Smooth muscle cell (in vitro differentiated cells): ENCODE data around the gene ATP5F1B. TPM values are rescaled to one million over a fixed set of nuclear protein-coding genes. Genes with fewer than 3 reads are reported as not detected.

Source experiments
- DNase-seq: peaks from one replicate; lab custom pipeline; 2025; ENCODE audit not compliant: unreplicated experiment; lab: John Stamatoyannopoulos, UW
- H2AFZ ChIP-seq: fragments of 200-600 bp; sonication (generic); 2 replicates; pipeline ENCODE4 v1.6.0; 2016; ENCODE audit warnings: antibody characterized with exemption, low read depth, mild to moderate bottlenecking
- H3F3A ChIP-seq: fragments of 200-600 bp; sonication (generic); 2 replicates; pipeline ENCODE4 v1.6.0; 2017; ENCODE audit warnings: antibody characterized with exemption, low read depth
- H3K27ac ChIP-seq: fragments of 200-600 bp; sonication (generic); 2 replicates; pipeline ENCODE4 v1.5.1; 2016; ENCODE audit warnings: low read depth, mild to moderate bottlenecking
- H3K27me3 ChIP-seq: fragments of 200-600 bp; sonication (generic); 2 replicates; pipeline ENCODE4 v1.6.1; 2016; ENCODE audit warnings: low read depth, mild to moderate bottlenecking
- H3K36me3 ChIP-seq: fragments of 200-600 bp; sonication (generic); 2 replicates; pipeline ENCODE4 v1.5.1; 2016; ENCODE audit warnings: low read depth
- H3K4me1 ChIP-seq: fragments of 200-600 bp; sonication (generic); 2 replicates; pipeline ENCODE4 v1.5.1; 2016; ENCODE audit warnings: low read depth
- H3K4me2 ChIP-seq: fragments of 200-600 bp; sonication (generic); 2 replicates; pipeline ENCODE4 v1.6.0; 2016; ENCODE audit warnings: mild to moderate bottlenecking
- H3K4me3 ChIP-seq: fragments of 200-600 bp; sonication (generic); 2 replicates; pipeline ENCODE4 v1.5.1; 2016; ENCODE audit warnings: mild to moderate bottlenecking
- H3K79me2 ChIP-seq: fragments of 200-600 bp; sonication (generic); 2 replicates; pipeline ENCODE4 v1.6.0; 2016; ENCODE audit warnings: low read depth, mild to moderate bottlenecking
- H3K9ac ChIP-seq: fragments of 200-600 bp; sonication (generic); 2 replicates; pipeline ENCODE4 v1.6.0; 2016; ENCODE audit warnings: low read depth
- H3K9me3 ChIP-seq: fragments of 200-600 bp; sonication (generic); replicated peaks from 2 replicates; pipeline ENCODE4 v1.5.1; 2016; ENCODE audit warnings: low read depth
- H4K20me1 ChIP-seq: fragments of 200-600 bp; sonication (generic); 2 replicates; pipeline ENCODE4 v1.6.0; 2016; ENCODE audit warnings: low read depth
- WGBS: methylation state at CpG from one replicate; pipeline ENCODE4 v1.1.7; 2016; ENCODE audit warnings: low lambda C conversion rate; 5-methylcytosine and 5-hydroxymethylcytosine counted together
- polyA plus RNA-seq: library from polyadenylated mRNA; unstranded; fragments of >200 nt; fragmentation: Nextera tagmentation; extraction: Ambion mirVana; gene quantifications from 2 replicates; pipeline ENCODE4 v1.2.1, GENCODE V29; 2016
- total RNA-seq: library from RNA; depleted of rRNA; stranded (reverse); fragments of >200 nt; gene quantifications from 2 replicates; pipeline ENCODE4 v1.2.3, GENCODE V29; 2014
- TF ChIP-seq, protein P1 (sequence below): fragments of 200-600 bp; sonication (generic); IDR thresholded peaks from 2 replicates; pipeline ENCODE4 v1.5.1; 2017; ENCODE audit warnings: borderline replicate concordance, mild to moderate bottlenecking, antibody characterized with exemption; ENCODE audit not compliant: insufficient read depth, poor library complexity, severe bottlenecking

The ATP5F1B gene
- total and polyA plus RNA-seq, 2 experiments from 2014 or later: 489 to 953 TPM

DNA sequence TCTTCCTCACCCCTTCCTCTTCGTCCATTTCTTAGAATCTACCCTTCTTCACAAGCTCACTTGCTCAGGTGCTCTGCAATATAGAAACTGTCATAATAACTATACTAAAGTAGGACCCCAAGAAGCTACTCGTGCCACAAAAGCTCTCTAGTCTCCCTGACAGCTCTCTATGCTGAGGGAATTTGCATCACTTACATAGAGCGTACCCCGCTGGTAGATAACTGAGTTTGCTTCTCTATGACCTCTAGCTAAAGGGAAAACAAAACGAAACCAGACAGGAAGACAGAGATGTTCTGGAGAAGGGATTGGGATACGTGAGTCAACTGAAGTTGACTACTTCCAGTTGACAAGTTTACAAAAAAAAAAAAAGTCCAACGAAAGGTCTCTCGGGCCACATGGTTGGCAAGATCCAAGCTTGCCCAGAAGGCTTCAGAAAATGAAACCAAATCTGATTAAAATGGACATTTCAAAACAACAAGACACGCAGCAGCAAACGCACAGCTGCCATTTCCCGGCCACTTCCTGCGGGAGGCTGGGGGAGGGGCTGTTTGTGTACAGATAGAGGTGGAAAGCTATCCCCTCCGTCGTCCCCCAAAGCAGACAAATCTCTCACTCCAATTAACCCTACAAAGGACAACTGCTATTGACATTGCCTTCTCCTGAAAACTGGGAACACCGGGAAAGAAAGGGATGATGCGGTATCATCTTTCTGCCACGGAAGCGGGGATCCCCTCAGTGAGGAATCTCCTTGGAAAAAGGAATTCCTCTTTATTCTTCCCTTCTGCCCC is 16.9 kb downstream of the ATP5F1B start:
- H2AFZ ChIP-seq: peak overlapping the region; percentile 78
- H3K79me2 ChIP-seq: peaks cover 94% of the 10 kb centered on the region
- peak overlapping the region; percentile 96 for H3K9ac ChIP-seq
- 3% methylated on average over 18 of the region's 18 CpGs for WGBS
- peak overlapping the region; percentile 91 for H3K4me2 ChIP-seq
- H3F3A ChIP-seq: peaks cover 8% of the 10 kb centered on the region
- peaks cover 93% of the 10 kb centered on the region for H4K20me1 ChIP-seq
- peaks cover 37% of the 10 kb centered on the region for H3K4me1 ChIP-seq
- no peaks in the 10 kb centered on the region for H3K27me3 ChIP-seq
- DNase-seq: no peak
- TF ChIP-seq, protein P1, sequence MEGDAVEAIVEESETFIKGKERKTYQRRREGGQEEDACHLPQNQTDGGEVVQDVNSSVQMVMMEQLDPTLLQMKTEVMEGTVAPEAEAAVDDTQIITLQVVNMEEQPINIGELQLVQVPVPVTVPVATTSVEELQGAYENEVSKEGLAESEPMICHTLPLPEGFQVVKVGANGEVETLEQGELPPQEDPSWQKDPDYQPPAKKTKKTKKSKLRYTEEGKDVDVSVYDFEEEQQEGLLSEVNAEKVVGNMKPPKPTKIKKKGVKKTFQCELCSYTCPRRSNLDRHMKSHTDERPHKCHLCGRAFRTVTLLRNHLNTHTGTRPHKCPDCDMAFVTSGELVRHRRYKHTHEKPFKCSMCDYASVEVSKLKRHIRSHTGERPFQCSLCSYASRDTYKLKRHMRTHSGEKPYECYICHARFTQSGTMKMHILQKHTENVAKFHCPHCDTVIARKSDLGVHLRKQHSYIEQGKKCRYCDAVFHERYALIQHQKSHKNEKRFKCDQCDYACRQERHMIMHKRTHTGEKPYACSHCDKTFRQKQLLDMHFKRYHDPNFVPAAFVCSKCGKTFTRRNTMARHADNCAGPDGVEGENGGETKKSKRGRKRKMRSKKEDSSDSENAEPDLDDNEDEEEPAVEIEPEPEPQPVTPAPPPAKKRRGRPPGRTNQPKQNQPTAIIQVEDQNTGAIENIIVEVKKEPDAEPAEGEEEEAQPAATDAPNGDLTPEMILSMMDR: no peak
- peak overlapping the region; percentile 97 for H3K4me3 ChIP-seq
- H3K9me3 ChIP-seq: no peaks in the 10 kb centered on the region
- H3K36me3 ChIP-seq: no peaks in the 10 kb centered on the region
- peak overlapping the region; percentile 91 for H3K27ac ChIP-seq

DNA sequence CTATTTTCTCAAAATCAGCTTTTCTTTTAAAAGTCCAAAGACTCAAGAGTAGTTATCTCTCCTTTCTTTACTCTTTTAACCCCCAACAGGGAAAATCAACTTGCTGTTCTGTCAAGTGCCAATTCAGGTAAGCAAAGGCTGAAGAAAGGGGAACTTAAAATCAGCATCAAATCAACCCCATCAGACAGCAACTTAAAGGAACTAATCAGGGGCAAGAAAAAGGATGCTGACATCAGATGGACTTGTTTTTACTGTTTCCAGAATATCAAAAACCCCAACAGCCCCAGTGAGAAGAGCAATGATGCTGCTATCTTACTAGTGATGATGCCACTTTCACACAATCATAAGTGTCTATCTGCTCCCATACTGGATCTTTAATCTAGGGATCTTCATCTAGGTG is 19.1 kb downstream of the ATP5F1B start:
- Histone ChIP-seq H3K27me3 (no peaks in the 10 kb centered on the region), H3K27ac (no peak overlapping the region), H3K4me3 (no peak overlapping the region), H3K79me2 (peaks cover 96% of the 10 kb centered on the region), H2AFZ (no peak overlapping the region), H3K4me1 (peaks cover 17% of the 10 kb centered on the region), H3F3A (peaks cover 7% of the 10 kb centered on the region), H4K20me1 (peaks cover 93% of the 10 kb centered on the region), H3K9me3 (no peaks in the 10 kb centered on the region), H3K36me3 (no peaks in the 10 kb centered on the region), H3K9ac (no peak overlapping the region), H3K4me2 (no peak overlapping the region)
- TF ChIP-seq, protein P1: no peak
- no peak for DNase-seq

GRCh38 chr12:56622535-56622934 is 23.2 kb downstream of the ATP5F1B start:
- peaks cover 11% of the 10 kb centered on the region for H3K36me3 ChIP-seq
- no peaks in the 10 kb centered on the region for H3F3A ChIP-seq
- 100% methylated on average over 1 of the region's 1 CpG for WGBS
- no peaks in the 10 kb centered on the region for H3K4me1 ChIP-seq
- no peaks in the 10 kb centered on the region for H3K27me3 ChIP-seq
- peaks cover 99% of the 10 kb centered on the region for H3K79me2 ChIP-seq
- no peak overlapping the region for H3K4me2 ChIP-seq
- no peak overlapping the region for H2AFZ ChIP-seq
- H3K9me3 ChIP-seq: no peaks in the 10 kb centered on the region
- no peak for DNase-seq
- peaks cover 98% of the 10 kb centered on the region for H4K20me1 ChIP-seq
- TF ChIP-seq, protein P1: no peak
- H3K27ac ChIP-seq: no peak overlapping the region
- H3K4me3 ChIP-seq: no peak overlapping the region
- H3K9ac ChIP-seq: no peak overlapping the region

- H3K79me2 ChIP-seq: peaks cover 60% of the 10 kb centered on the region
- H4K20me1 ChIP-seq: peaks cover 91% of the 10 kb centered on the region
- H3K4me1 ChIP-seq: no peaks in the 10 kb centered on the region
- no peaks in the 10 kb centered on the region for H3K27me3 ChIP-seq
- no peak overlapping the region for H3K4me2 ChIP-seq
- no peak overlapping the region for H2AFZ ChIP-seq
- no peak overlapping the region for H3K4me3 ChIP-seq
- H3K27ac ChIP-seq: no peak overlapping the region
- no peaks in the 10 kb centered on the region for H3K9me3 ChIP-seq
- peaks cover 39% of the 10 kb centered on the region for H3K36me3 ChIP-seq
- no peak for DNase-seq
- no peaks in the 10 kb centered on the region for H3F3A ChIP-seq
- H3K9ac ChIP-seq: no peak overlapping the region
- TF ChIP-seq, protein P1: no peak
Measured at GRCh38 chr12:56616925-56617324, 28.9 kb downstream of the ATP5F1B start.
